Gastrocnemius medialis (tissue), 4 donors: ENCODE results near the gene CFAP221. TPM values are rescaled to one million over a fixed set of nuclear protein-coding genes. Genes with fewer than 3 reads are reported as not detected.

ENCODE experiments used
- ATAC-seq, 2 donors: fragments of 150-250 bp; one replicate each; pipeline ENCODE4 v1.9.1; 2016
- DNase-seq, 2 donors: peaks; one replicate each; pipeline ENCODE4 v3.0.0-alpha.2; 2019
- H3K27ac ChIP-seq, 4 donors: fragments of 200-600 bp; sonication (generic); 1 replicate in 1 of 4; 2 replicates in 3 of 4; pipeline ENCODE4 v1.5.1; 2016 to 2018; ENCODE audit warnings: mild to moderate bottlenecking in 2 of 4, moderate library complexity in 1 of 4
- H3K27me3 ChIP-seq, 3 donors: fragments of 200-600 bp; sonication (generic) in 2 of 3; 1 replicate in 1 of 3; 2 replicates in 2 of 3; pipeline versions ENCODE4 v1.5.1 to v1.6.0; 2016 to 2019; ENCODE audit warnings: mild to moderate bottlenecking in 1 of 3, moderate library complexity in 1 of 3
- H3K36me3 ChIP-seq, 2 donors: fragments of 200-600 bp; sonication (generic) in 1 of 2; one replicate each; pipeline ENCODE4 v1.5.1; 2017 to 2018
- H3K4me1 ChIP-seq, 2 donors: fragments of 200-600 bp; sonication (generic) in 1 of 2; one replicate each; pipeline ENCODE4 v1.5.1; 2016 to 2017; ENCODE audit warnings: mild to moderate bottlenecking in 2 of 2
- H3K4me3 ChIP-seq, 4 donors: fragments of 200-600 bp; sonication (generic) in 3 of 4; 1 replicate in 1 of 4; 2 replicates in 3 of 4; pipeline ENCODE4 v1.5.1; 2016 to 2019; ENCODE audit warnings: mild to moderate bottlenecking in 2 of 4
- H3K9me3 ChIP-seq, 3 donors: fragments of 200-600 bp; sonication (generic) in 2 of 3; 1 replicate in 1 of 3; 2 replicates in 2 of 3; pipeline ENCODE4 v1.5.1; 2016 to 2019
- CTCF ChIP-seq, 5 experiments: fragments of 450-650 bp in 3 of 5; fragments of 200-600 bp in 2 of 5; sonication (generic) in 2 of 5; IDR thresholded peaks in 4 of 5; conservative IDR thresholded peaks in 1 of 5; 1 replicate in 4 of 5; 2 replicates in 1 of 5; pipeline ENCODE4 v1.5.1; 2016 to 2019; ENCODE audit warnings: antibody characterized with exemption in 5 of 5, mild to moderate bottlenecking in 3 of 5, moderate library complexity in 3 of 5
- POLR2A ChIP-seq, 2 donors: fragments of 450-650 bp; IDR thresholded peaks; one replicate each; pipeline ENCODE4 v1.6.1; 2017; ENCODE audit warnings: antibody characterized with exemption in 2 of 2, mild to moderate bottlenecking in 2 of 2, moderate library complexity in 2 of 2
- in situ Hi-C, 4 donors: fragments of 200-750 bp; cut with MboI; loops; one replicate each; pipeline versions ENCODE4 v1.15.0 to v1.8.0; 2017; ENCODE audit warnings: low sequenced_read_pairs in 4 of 4
- intact Hi-C: fragments of 100-400 bp; cut with DNase I; formaldehyde crosslinking; loops from one replicate; pipeline ENCODE4 v1.15.1; 2023; ENCODE audit warnings: low total_unique reads
- total RNA-seq, 4 donors: library from RNA; depleted of rRNA; stranded (reverse); fragments of >200 nt; gene quantifications; one replicate each; pipeline versions ENCODE4 v1.1.0 to v1.2.3, GENCODE V29; 2016

Gene CFAP221
- total RNA-seq, 4 donors from 2014 or later, result not detected

- intact Hi-C loops, result no loop called here
- no peaks in the 10 kb centered on the region for H3K9me3 ChIP-seq
- no peak for ATAC-seq
- TF ChIP-seq CTCF (IDR thresholded peaks at IDR 0.05 in 4 of 5, conservative IDR thresholded peaks at IDR 0.05 in 1 of 5), result no peak
- TF ChIP-seq POLR2A (IDR thresholded peaks at IDR 0.05), result no peak
- no peaks in the 10 kb centered on the region for H3K27me3 ChIP-seq
- DNase-seq, result no peak
- in situ Hi-C loops, result no loop called here
- no peak overlapping the region for H3K4me3 ChIP-seq
- peaks cover 8% of the 10 kb centered on the region in 2 donors for H3K4me1 ChIP-seq
- no peak overlapping the region for H3K27ac ChIP-seq
- H3K36me3 ChIP-seq, result no peaks in the 10 kb centered on the region
These were observed 9.6 kb downstream of the CFAP221 start for GRCh38 chr2:119553687-119554344.

GRCh38 chr2:119565481-119565880 is 21.2 kb downstream of the CFAP221 start:
- no peaks in the 10 kb centered on the region for H3K4me1 ChIP-seq
- intact Hi-C loops, result no loop called here

DNA sequence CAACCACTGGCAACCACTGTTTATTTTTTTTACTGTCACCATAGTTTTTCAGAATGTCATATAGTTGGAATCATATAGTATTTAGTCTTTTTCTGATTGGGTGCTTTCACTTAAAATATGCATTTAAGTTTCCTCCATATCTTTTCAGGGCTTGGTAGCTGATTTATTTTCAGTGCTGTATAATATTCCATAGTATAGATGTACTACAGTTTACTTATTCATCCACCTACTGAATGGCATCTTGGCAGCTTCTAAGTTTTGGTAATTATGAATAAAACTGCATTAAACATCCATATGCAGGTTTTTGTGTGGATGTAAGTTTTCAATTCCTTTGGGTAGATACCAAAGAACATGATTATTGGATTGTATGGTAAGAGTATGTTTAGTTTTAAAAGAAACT is 23.0 kb downstream of the CFAP221 start:
- H3K4me3 ChIP-seq, result no peak overlapping the region
- TF ChIP-seq CTCF (IDR thresholded peaks at IDR 0.05 in 4 of 5, conservative IDR thresholded peaks at IDR 0.05 in 1 of 5) (no peak), POLR2A (IDR thresholded peaks at IDR 0.05) (no peak)
- no peaks in the 10 kb centered on the region for H3K9me3 ChIP-seq
- no peak overlapping the region for H3K27ac ChIP-seq
- no peaks in the 10 kb centered on the region for H3K4me1 ChIP-seq
- intact Hi-C loops, result no loop called here
- no peaks in the 10 kb centered on the region for H3K27me3 ChIP-seq
- ATAC-seq, result no peak
- in situ Hi-C loops, result no loop called here
- DNase-seq, result no peak
- no peaks in the 10 kb centered on the region for H3K36me3 ChIP-seq

More at GRCh38 chr2:119565481-119565880, 21.2 kb downstream of the CFAP221 start:
- in situ Hi-C loops, result no loop called here
- H3K36me3 ChIP-seq, result no peaks in the 10 kb centered on the region
- no peak overlapping the region for H3K27ac ChIP-seq
- DNase-seq, result no peak
- H3K9me3 ChIP-seq, result no peaks in the 10 kb centered on the region
- TF ChIP-seq CTCF (IDR thresholded peaks at IDR 0.05 in 4 of 5, conservative IDR thresholded peaks at IDR 0.05 in 1 of 5) (no peak), POLR2A (IDR thresholded peaks at IDR 0.05) (no peak)
- no peak overlapping the region for H3K4me3 ChIP-seq
- no peaks in the 10 kb centered on the region for H3K27me3 ChIP-seq
- no peak for ATAC-seq

- ATAC-seq (no peak), DNase-seq (no peak)
- intact Hi-C loops (no loop called here), in situ Hi-C loops (no loop called here)
- Histone ChIP-seq H3K9me3 (no peaks in the 10 kb centered on the region), H3K27me3 (no peaks in the 10 kb centered on the region), H3K4me3 (no peak overlapping the region), H3K27ac (no peak overlapping the region), H3K36me3 (no peaks in the 10 kb centered on the region), H3K4me1 (no peaks in the 10 kb centered on the region)
- TF ChIP-seq CTCF (IDR thresholded peaks at IDR 0.05 in 4 of 5, conservative IDR thresholded peaks at IDR 0.05 in 1 of 5), result no peak
- no peak for TF ChIP-seq POLR2A (IDR thresholded peaks at IDR 0.05)
These were observed 30.0 kb downstream of the CFAP221 start for GRCh38 chr2:119574108-119574815.
